Measurements from ENCODE around the gene FPR2.
"Not testable (repeated sequence)": the region's sequence is repeated elsewhere in the genome, so short reads cannot be mapped to it uniquely, and the experiment has no call there.

Gene FPR2

GRCh38 chr19:51799774-51800472, 38.9 kb downstream of the FPR2 start:
- peak overlapping the region; percentile 90 for H3K27ac ChIP-seq
- TF ChIP-seq, protein P1, sequence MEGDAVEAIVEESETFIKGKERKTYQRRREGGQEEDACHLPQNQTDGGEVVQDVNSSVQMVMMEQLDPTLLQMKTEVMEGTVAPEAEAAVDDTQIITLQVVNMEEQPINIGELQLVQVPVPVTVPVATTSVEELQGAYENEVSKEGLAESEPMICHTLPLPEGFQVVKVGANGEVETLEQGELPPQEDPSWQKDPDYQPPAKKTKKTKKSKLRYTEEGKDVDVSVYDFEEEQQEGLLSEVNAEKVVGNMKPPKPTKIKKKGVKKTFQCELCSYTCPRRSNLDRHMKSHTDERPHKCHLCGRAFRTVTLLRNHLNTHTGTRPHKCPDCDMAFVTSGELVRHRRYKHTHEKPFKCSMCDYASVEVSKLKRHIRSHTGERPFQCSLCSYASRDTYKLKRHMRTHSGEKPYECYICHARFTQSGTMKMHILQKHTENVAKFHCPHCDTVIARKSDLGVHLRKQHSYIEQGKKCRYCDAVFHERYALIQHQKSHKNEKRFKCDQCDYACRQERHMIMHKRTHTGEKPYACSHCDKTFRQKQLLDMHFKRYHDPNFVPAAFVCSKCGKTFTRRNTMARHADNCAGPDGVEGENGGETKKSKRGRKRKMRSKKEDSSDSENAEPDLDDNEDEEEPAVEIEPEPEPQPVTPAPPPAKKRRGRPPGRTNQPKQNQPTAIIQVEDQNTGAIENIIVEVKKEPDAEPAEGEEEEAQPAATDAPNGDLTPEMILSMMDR (conservative IDR thresholded peaks at IDR 0.05; ENCODE audit: low read depth): no peak
- CTCF ChIA-PET: interaction anchor here (0.7 to 0.8 kb wide), 3 partner anchors 22 to 329 kb away, joined by 3 to 4 read pairs (median 3); no protein-coding TSS in a partner anchor

GRCh38 chr19:51800473-51801244, 39.7 kb downstream of the FPR2 start:
- TF ChIP-seq, protein P1 (conservative IDR thresholded peaks at IDR 0.05; ENCODE audit: low read depth): no peak
- ChIA-PET CTCF (interaction anchor here (0.7 kb wide), 1 partner anchor 329 kb away, joined by 3 read pairs; no protein-coding TSS in a partner anchor), POLR2A (ENCODE audit: low non-redundant PET) (no interaction called here)
- DNase-seq (ENCODE audit: low spot score): no peak
- H3K27ac ChIP-seq: peak overlapping the region; percentile 90

More at GRCh38 chr19:51799774-51800472, 38.9 kb downstream of the FPR2 start:
- POLR2A ChIA-PET (ENCODE audit: low non-redundant PET): no interaction called here
- no peak for DNase-seq (ENCODE audit: low spot score)

GRCh38 chr19:51802775-51803174, 41.8 kb downstream of the FPR2 start:
- TF ChIP-seq, protein P1 (conservative IDR thresholded peaks at IDR 0.05; ENCODE audit: low read depth): no peak
- no peak overlapping the region for H3K27ac ChIP-seq
- ChIA-PET POLR2A (ENCODE audit: low non-redundant PET) (no interaction called here), CTCF (no interaction called here)
- DNase-seq (ENCODE audit: low spot score): no peak

DNA sequence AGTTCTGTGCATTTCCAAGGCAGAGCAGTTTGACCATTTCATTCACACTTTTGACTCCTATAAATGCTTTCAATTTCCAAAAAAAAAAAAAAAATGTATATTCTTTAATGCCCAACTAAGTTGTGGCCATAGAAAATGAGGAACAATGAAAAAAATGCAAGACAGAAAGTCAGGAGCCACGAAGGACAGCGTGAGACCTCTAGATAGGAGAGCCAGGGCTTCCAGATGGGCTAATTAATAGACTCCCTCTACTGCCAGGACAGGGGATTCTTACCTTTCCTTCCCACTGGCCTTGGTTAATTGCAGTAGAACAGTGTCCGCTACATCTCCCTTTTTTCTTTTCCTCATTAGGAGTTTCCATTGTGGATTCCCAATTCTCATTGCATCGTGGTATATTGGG, 42.5 kb downstream of the FPR2 start:
- CTCF ChIA-PET: no interaction called here
- TF ChIP-seq, protein P1 (conservative IDR thresholded peaks at IDR 0.05; ENCODE audit: low read depth): no peak
- POLR2A ChIA-PET (ENCODE audit: low non-redundant PET): no interaction called here
- H3K27ac ChIP-seq: no peak overlapping the region
- no peak for DNase-seq (ENCODE audit: low spot score)

GRCh38 chr19:51803967-51804366, 43.0 kb downstream of the FPR2 start:
- TF ChIP-seq, protein P1 (conservative IDR thresholded peaks at IDR 0.05; ENCODE audit: low read depth): no peak
- ChIA-PET POLR2A (ENCODE audit: low non-redundant PET) (no interaction called here), CTCF (no interaction called here)
- no peak overlapping the region for H3K27ac ChIP-seq
- no peak for DNase-seq (ENCODE audit: low spot score)

DNA sequence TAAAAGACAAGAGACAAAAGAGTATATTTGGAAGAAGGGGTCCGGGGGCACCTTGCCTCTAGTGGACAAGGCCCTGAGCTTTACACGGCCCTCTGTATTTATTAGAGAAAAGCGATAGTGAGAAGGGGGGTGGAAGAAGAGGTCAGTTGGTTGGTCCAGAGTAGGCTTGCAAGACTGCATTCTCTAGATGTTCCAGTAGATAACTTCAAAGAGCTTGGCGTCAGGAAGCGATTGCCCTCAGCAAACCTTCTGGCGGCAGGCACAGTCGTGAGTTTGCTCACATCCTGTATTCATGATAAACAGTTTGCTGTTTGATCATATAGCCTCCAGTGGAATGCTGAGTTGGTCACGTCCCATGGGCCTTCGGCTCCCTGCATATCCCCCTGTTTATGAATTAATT, 43.8 kb downstream of the FPR2 start:
- DNase-seq (ENCODE audit: low spot score); POLR2A ChIA-PET (ENCODE audit: low non-redundant PET); H3K27ac ChIP-seq; CTCF ChIA-PET: not testable (repeated sequence)

DNA sequence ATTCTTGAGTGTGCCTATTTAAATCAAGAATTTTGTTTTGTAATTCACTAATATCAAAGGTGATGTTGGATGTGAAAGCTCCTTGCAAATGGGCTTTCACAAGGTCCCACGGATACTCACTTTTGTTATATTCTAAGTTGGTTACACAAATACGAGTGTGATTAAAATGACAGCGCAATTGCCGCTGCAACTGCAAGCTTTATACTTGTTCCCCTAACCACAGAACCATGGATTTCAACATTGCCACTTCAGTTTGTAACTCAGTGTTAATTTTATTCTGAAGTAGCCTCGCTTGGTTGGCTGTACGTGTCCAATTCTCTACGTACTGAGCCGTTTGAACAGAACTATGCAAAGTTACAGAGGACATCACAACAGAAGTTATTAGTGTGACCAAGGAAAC, 44.4 kb downstream of the FPR2 start:
- DNase-seq (ENCODE audit: low spot score); CTCF ChIA-PET; H3K27ac ChIP-seq; POLR2A ChIA-PET (ENCODE audit: low non-redundant PET): not testable (repeated sequence)

GRCh38 chr19:51806571-51806970, 45.6 kb downstream of the FPR2 start:
- DNase-seq (ENCODE audit: low spot score); POLR2A ChIA-PET (ENCODE audit: low non-redundant PET); H3K27ac ChIP-seq: not testable (repeated sequence)
- CTCF ChIA-PET: interaction anchor here (0.7 kb wide), 1 partner anchor 906 kb away, joined by 3 read pairs; no protein-coding TSS in a partner anchor
